WERI-Rb-1 (cell line): ENCODE results near the gene ROPN1L.

Experiments used
- DNase-seq: peaks from one replicate; pipeline ENCODE4 v3.0.0-alpha.2; 2020
- H3K27ac ChIP-seq: fragments of 250-450 bp; sonication (Bioruptor Pico); 2 replicates; pipeline ENCODE4 v1.5.1; 2020; ENCODE audit warnings: mild to moderate bottlenecking, moderate library complexity
- H3K27me3 ChIP-seq: fragments of 250-450 bp; sonication (Bioruptor Pico); 2 replicates; pipeline ENCODE4 v1.5.1; 2021; ENCODE audit warnings: mild to moderate bottlenecking, low read depth, moderate library complexity; ENCODE audit not compliant: insufficient read depth, severe bottlenecking
- H3K36me3 ChIP-seq: fragments of 250-450 bp; sonication (Bioruptor Pico); 2 replicates; pipeline ENCODE4 v1.5.1; 2020; ENCODE audit warnings: mild to moderate bottlenecking, moderate library complexity
- H3K4me3 ChIP-seq: 2 replicates; pipeline ENCODE4 v1.5.1; 2011; ENCODE audit warnings: low read depth, mild to moderate bottlenecking, control low read depth, low read length
- H3K9me3 ChIP-seq: fragments of 250-450 bp; sonication (Bioruptor Pico); 2 replicates; pipeline ENCODE4 v1.5.1; 2021; ENCODE audit warnings: mild to moderate bottlenecking, moderate library complexity; ENCODE audit not compliant: severe bottlenecking
- CTCF ChIP-seq: IDR thresholded peaks from 2 replicates; pipeline ENCODE4 v1.5.1; 2011; ENCODE audit warnings: low read depth, mild to moderate bottlenecking, control low read depth, inconsistent platforms, low read length

ROPN1L gene

GRCh38 chr5:10478436-10478835, 36.8 kb downstream of the ROPN1L start:
- Histone ChIP-seq H3K36me3 (no peaks in the 10 kb centered on the region), H3K27me3 (no peaks in the 10 kb centered on the region), H3K27ac (no peak overlapping the region), H3K9me3 (peaks cover 9% of the 10 kb centered on the region), H3K4me3 (no peak overlapping the region)
- no peak for DNase-seq
- no peak for TF ChIP-seq CTCF

- Histone ChIP-seq H3K36me3 (no peaks in the 10 kb centered on the region), H3K4me3 (no peak overlapping the region), H3K27me3 (no peaks in the 10 kb centered on the region), H3K9me3 (peaks cover 9% of the 10 kb centered on the region), H3K27ac (no peak overlapping the region)
- no peak for DNase-seq
- no peak for TF ChIP-seq CTCF
Observed at GRCh38 chr5:10479154-10479721, 37.6 kb downstream of the ROPN1L start.

GRCh38 chr5:10480237-10480985, 38.7 kb downstream of the ROPN1L start:
- peak; percentile 78 for DNase-seq
- H3K27ac ChIP-seq = peak overlapping the region; percentile 93
- H3K9me3 ChIP-seq = peaks cover 9% of the 10 kb centered on the region
- H3K27me3 ChIP-seq = no peaks in the 10 kb centered on the region
- no peak for TF ChIP-seq CTCF
- no peaks in the 10 kb centered on the region for H3K36me3 ChIP-seq
- H3K4me3 ChIP-seq = no peak overlapping the region

- DNase-seq = peak; percentile 88
- H3K4me3 ChIP-seq = no peak overlapping the region
- H3K27ac ChIP-seq = peak overlapping the region; percentile 93
- peaks cover 2% of the 10 kb centered on the region for H3K9me3 ChIP-seq
- no peak for TF ChIP-seq CTCF
- H3K27me3 ChIP-seq = no peaks in the 10 kb centered on the region
- no peaks in the 10 kb centered on the region for H3K36me3 ChIP-seq
Observed at GRCh38 chr5:10481241-10481935, 39.7 kb downstream of the ROPN1L start.

- no peak for TF ChIP-seq CTCF
- Histone ChIP-seq H3K27me3 (no peaks in the 10 kb centered on the region), H3K9me3 (peaks cover under 1% of the 10 kb centered on the region), H3K36me3 (no peaks in the 10 kb centered on the region), H3K27ac (peak overlapping the region; percentile 93), H3K4me3 (peak overlapping the region; percentile 25)
- peak; percentile 96 for DNase-seq
Observed at GRCh38 chr5:10482791-10483530, 41.3 kb downstream of the ROPN1L start.
